ENCODE measurements around the gene IMP4.

DNA sequence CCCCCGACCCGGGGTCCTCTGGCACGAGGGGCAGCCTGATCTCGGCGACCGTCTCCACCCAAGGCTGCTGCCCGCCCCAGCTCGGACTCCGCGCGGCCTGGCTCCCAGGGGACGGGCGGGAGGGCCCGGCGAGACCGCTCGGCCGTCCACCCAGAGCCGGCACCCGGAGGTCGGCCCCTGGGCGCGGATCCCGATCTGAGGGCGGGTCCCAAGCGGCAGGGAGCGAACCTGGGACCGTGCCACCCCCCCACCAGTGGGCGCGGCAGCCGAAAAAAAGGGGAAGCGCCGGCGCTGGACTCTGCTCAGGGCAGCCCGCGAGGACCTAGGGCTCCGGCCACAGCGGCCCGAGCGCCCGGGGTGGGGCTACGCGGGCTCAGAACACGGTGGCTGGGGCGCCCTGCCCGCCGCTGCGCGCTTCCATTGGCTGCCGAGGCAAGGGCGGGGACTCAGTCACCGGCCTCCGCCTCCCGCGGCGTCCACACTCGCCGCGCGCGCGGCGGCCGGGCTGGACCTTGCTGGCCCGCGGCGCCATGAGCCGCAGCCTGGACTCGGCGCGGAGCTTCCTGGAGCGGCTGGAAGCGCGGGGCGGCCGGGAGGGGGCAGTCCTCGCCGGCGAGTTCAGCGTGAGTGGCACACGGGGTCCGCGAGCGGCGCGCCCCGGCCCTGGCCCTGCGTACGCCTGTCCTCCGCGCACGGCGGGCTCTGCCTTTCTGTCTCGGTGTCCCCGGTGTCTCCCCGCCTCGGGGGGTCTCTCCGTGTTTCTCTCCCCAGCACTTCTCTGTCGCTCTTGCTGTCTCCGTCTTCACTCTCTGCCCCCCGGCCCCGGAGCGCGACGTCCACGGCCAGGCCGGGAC lies 13.1 kb downstream of the IMP4 start, which contains the start of gene PTPN18:
- TF ChIP-seq EP300 (IDR thresholded peaks at IDR 0.05) (no peak), POLR2A (IDR thresholded peaks at IDR 0.05) (peak in 3 of 4 donors; percentile 73 to 94 (median 76)), POLR2AphosphoS5 (IDR thresholded peaks at IDR 0.05) (peak in 1 of 2 donors; percentile 53)
- TF ChIP-seq, protein P1, sequence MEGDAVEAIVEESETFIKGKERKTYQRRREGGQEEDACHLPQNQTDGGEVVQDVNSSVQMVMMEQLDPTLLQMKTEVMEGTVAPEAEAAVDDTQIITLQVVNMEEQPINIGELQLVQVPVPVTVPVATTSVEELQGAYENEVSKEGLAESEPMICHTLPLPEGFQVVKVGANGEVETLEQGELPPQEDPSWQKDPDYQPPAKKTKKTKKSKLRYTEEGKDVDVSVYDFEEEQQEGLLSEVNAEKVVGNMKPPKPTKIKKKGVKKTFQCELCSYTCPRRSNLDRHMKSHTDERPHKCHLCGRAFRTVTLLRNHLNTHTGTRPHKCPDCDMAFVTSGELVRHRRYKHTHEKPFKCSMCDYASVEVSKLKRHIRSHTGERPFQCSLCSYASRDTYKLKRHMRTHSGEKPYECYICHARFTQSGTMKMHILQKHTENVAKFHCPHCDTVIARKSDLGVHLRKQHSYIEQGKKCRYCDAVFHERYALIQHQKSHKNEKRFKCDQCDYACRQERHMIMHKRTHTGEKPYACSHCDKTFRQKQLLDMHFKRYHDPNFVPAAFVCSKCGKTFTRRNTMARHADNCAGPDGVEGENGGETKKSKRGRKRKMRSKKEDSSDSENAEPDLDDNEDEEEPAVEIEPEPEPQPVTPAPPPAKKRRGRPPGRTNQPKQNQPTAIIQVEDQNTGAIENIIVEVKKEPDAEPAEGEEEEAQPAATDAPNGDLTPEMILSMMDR (IDR thresholded peaks at IDR 0.05): peak; percentile 52 to 91 (median 84)
